SK-N-SH (cell line): ENCODE results near the gene SDC3. TPM values are rescaled to one million over a fixed set of nuclear protein-coding genes. Genes with fewer than 3 reads are reported as not detected.

Experiments
- CTCF ChIA-PET: fragments of 300-600, 350-600 bp; formaldehyde crosslinking; extraction: SDS; loops from one replicate; lab custom pipeline; 2021; lab: Yijun Ruan, JAX
- POLR2A ChIA-PET: fragments of 350-600 bp; sonication (Branson Sonifier 250); formaldehyde crosslinking; extraction: SDS; loops from one replicate; lab custom pipeline; 2020; ENCODE audit warnings: antibody characterized with exemption, inconsistent platforms; lab: Yijun Ruan, JAX
- DNase-seq: peaks from one replicate; pipeline ENCODE4 v3.0.0; 2012
- H2AFZ ChIP-seq: fragments of 200-600 bp; sonication (generic); 2 replicates; pipeline ENCODE4 v1.8.1; 2016; ENCODE audit warnings: antibody characterized with exemption, mild to moderate bottlenecking, low read depth
- H3F3A ChIP-seq: fragments of 200-600 bp; sonication (generic); replicated peaks from 2 replicates; pipeline ENCODE3; 2016; ENCODE audit warnings: antibody characterized with exemption, mild to moderate bottlenecking; ENCODE audit not compliant: insufficient read depth
- H3K27ac ChIP-seq, 2 experiments: fragments of 200-500 bp in 1 of 2; fragments of 200-600 bp in 1 of 2; sonication (Bioruptor generic) in 1 of 2; sonication (generic), shearing (Covaris generic) in 1 of 2; 2 replicates each; pipeline versions ENCODE4 v1.5.1 to v1.6.1; 2014 to 2016; ENCODE audit warnings: low read depth in 2 of 2, inconsistent platforms in 1 of 2, low read length in 1 of 2, mild to moderate bottlenecking in 1 of 2, mixed read lengths in 1 of 2
- H3K27me3 ChIP-seq: fragments of 200-600 bp; sonication (generic), shearing (Covaris generic); 2 replicates; pipeline ENCODE4 v1.6.1; 2016; ENCODE audit warnings: mixed run types; ENCODE audit not compliant: insufficient read depth
- H3K36me3 ChIP-seq, 2 experiments: fragments of 200-500 bp in 1 of 2; fragments of 200-600 bp in 1 of 2; sonication (Bioruptor generic) in 1 of 2; sonication (generic) in 1 of 2; replicated peaks in 1 of 2; 2 replicates each; pipeline versions ENCODE3 to v1.5.1; 2014 to 2016; ENCODE audit warnings: low read length in 1 of 2, mild to moderate bottlenecking in 1 of 2; ENCODE audit not compliant: insufficient read depth in 2 of 2, control insufficient read depth in 1 of 2
- H3K4me1 ChIP-seq, 2 experiments: fragments of 200-500 bp in 1 of 2; fragments of 200-600 bp in 1 of 2; sonication (Bioruptor generic) in 1 of 2; sonication (generic), shearing (Covaris generic) in 1 of 2; 2 replicates each; pipeline versions ENCODE4 v1.5.1 to v1.6.1; 2014 to 2016; ENCODE audit warnings: low read depth in 1 of 2, low read length in 1 of 2, mixed run types in 1 of 2; ENCODE audit not compliant: insufficient read depth in 2 of 2, control insufficient read depth in 1 of 2
- H3K4me2 ChIP-seq: fragments of 200-600 bp; sonication (generic), shearing (Covaris generic); 2 replicates; pipeline ENCODE4 v1.6.1; 2017; ENCODE audit warnings: mixed run types
- H3K4me3 ChIP-seq, 2 experiments: fragments of 200-500 bp in 1 of 2; fragments of 200-600 bp in 1 of 2; sonication (Bioruptor generic) in 1 of 2; sonication (generic), shearing (Covaris generic) in 1 of 2; 2 replicates each; pipeline versions ENCODE4 v1.5.1 to v1.8.1; 2014 to 2016; ENCODE audit warnings: low read depth in 2 of 2, inconsistent platforms in 1 of 2, low read length in 1 of 2, mild to moderate bottlenecking in 1 of 2, mixed read lengths in 1 of 2, moderate library complexity in 1 of 2
- H3K79me2 ChIP-seq: fragments of 200-600 bp; sonication (generic); 2 replicates; pipeline ENCODE4 v1.8.1; 2017; ENCODE audit warnings: mild to moderate bottlenecking; ENCODE audit not compliant: insufficient read depth
- H3K9ac ChIP-seq: fragments of 200-600 bp; sonication (generic); 2 replicates; pipeline ENCODE4 v1.6.1; 2017; ENCODE audit warnings: mixed run types
- H3K9me2 ChIP-seq: fragments of 200-600 bp; sonication (generic); 2 replicates; pipeline ENCODE4 v1.6.1; 2017; ENCODE audit warnings: mixed run types
- H3K9me3 ChIP-seq: fragments of 200-600 bp; sonication (generic); 2 replicates; pipeline ENCODE4 v1.6.1; 2017; ENCODE audit warnings: mixed run types, mild to moderate bottlenecking, moderate library complexity
- H4K20me1 ChIP-seq: fragments of 200-600 bp; sonication (generic); 2 replicates; pipeline ENCODE4 v1.6.1; 2017; ENCODE audit warnings: mild to moderate bottlenecking, mixed run types; ENCODE audit not compliant: insufficient read depth
- CHD2 ChIP-seq: fragments of 150-350 bp; IDR thresholded peaks from 2 replicates; pipeline ENCODE4 v1.6.1; 2018; ENCODE audit warnings: low read length; ENCODE audit not compliant: partially characterized antibody
- EP300 ChIP-seq, 2 experiments: IDR thresholded peaks; 2 replicates each; pipeline versions ENCODE4 v1.4.0 to v1.6.1; 2012; ENCODE audit warnings: borderline replicate concordance in 1 of 2, low read depth in 1 of 2, low read length in 1 of 2
- GATA2 ChIP-seq: sonication (generic); formaldehyde crosslinking; IDR thresholded peaks from 2 replicates; pipeline ENCODE4 v1.5.0; 2020; ENCODE audit warnings: mild to moderate bottlenecking, missing genetic modification reagents
- MXI1 ChIP-seq: IDR thresholded peaks from 2 replicates; pipeline ENCODE4 v1.6.1; 2012; ENCODE audit warnings: mild to moderate bottlenecking, low read depth, low read length, improper control_type of control experiment
- RAD21 ChIP-seq: IDR thresholded peaks from 2 replicates; pipeline ENCODE4 v1.6.1; 2012; ENCODE audit warnings: mild to moderate bottlenecking, low read length
- TAF1 ChIP-seq: IDR thresholded peaks from 2 replicates; pipeline ENCODE4 v1.6.1; 2012; ENCODE audit warnings: low read depth, mild to moderate bottlenecking, low read length, moderate library complexity, borderline replicate concordance
- WGBS: methylation state at CpG from one replicate; pipeline ENCODE4 v1.1.6; 2017; ENCODE audit warnings: low lambda C conversion rate; 5-methylcytosine and 5-hydroxymethylcytosine counted together
- polyA plus RNA-seq, 3 experiments: library from polyadenylated mRNA; depleted of rRNA; stranded (reverse); fragments of >200 nt; gene quantifications; 2 replicates each; pipeline ENCODE4 v1.2.3, GENCODE V29; 2012
- TF ChIP-seq, protein P1 (sequence below): fragments of 150-350 bp; IDR thresholded peaks from 2 replicates; pipeline ENCODE4 v1.6.1; 2017; ENCODE audit warnings: antibody characterized with exemption, low read length, low read depth, borderline replicate concordance
- TF ChIP-seq, protein P2 (sequence below): IDR thresholded peaks from 2 replicates; pipeline ENCODE4 v1.6.1; 2012; ENCODE audit warnings: mild to moderate bottlenecking, low read depth, low read length, moderate library complexity
- TF ChIP-seq, protein P3 (sequence below): IDR thresholded peaks from 2 replicates; pipeline ENCODE4 v1.4.0; 2012; ENCODE audit warnings: low read depth, borderline replicate concordance

The SDC3 gene
- polyA plus RNA-seq, 1 of the 3 experiments (the other 2 are of a cell fraction) = 18.8 TPM

DNA sequence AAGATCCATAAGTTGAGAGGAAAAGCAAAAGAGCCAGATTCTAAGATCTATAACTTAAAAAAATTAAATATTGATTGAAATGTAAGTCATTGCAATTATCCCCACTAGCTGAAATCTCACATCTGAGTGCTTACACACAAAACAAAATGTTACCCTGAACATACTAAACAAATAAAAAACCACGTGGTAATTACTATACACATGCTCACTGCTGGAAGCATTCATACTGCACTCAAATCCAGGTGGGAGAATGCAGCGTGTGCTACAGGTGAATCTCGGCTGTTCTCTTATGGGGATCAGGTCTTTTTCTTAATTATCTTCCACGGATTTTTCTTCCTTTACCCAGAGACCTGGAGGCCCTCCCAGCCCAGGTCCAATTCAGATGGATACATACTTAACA lies 74.3 kb downstream of the SDC3 start (continued):
- TF ChIP-seq TAF1 = no peak
- TF ChIP-seq EP300 (IDR thresholded peaks at IDR 0.05; ENCODE audit: borderline replicate concordance in 1 of 2, low read depth in 1 of 2, low read length in 1 of 2) = no peak
- no peak for TF ChIP-seq CHD2

DNA sequence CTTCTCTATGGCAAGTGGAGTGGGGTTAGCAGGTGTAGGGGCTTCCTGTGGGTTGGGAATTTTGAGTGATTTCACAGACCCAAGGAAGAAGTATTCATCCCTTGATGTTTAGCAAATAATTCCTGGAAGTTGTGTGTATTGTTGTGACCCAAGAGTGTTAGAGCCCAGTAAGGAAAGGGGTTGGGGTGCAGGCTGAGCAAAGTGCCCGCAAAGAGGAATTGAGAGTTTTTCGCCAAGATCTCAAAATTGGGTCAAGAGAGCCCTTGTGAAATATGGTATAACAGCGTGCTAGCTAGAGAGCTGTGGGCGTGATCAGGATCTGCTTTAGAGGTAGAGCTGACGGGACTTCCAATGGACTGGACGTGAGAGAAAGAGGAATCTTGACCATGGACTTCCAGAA lies 78.0 kb downstream of the SDC3 start:
- Histone ChIP-seq H3K4me1 (no peaks in the 10 kb centered on the region; a peak in 1 of 4 replicates), H3K4me2 (no peak overlapping the region), H3K4me3 (no peak overlapping the region), H3K79me2 (no peaks in the 10 kb centered on the region), H3K9me3 (no peaks in the 10 kb centered on the region), H3F3A (peaks cover 3% of the 10 kb centered on the region), H3K9ac (no peak overlapping the region), H3K27me3 (no peaks in the 10 kb centered on the region), H2AFZ (no peak overlapping the region), H3K36me3 (no peaks in the 10 kb centered on the region), H4K20me1 (no peaks in the 10 kb centered on the region), H3K9me2 (no peaks in the 10 kb centered on the region), H3K27ac (no peak overlapping the region)
- 83% methylated on average over 6 of the region's 6 CpGs for WGBS
- POLR2A ChIA-PET = no interaction called here
- CTCF ChIA-PET = interaction anchor here (1.6 to 3.1 kb wide), 2 partner anchors 29 to 80 kb away, joined by 3 to 14 read pairs; no protein-coding TSS in a partner anchor
- TF ChIP-seq, protein P1, sequence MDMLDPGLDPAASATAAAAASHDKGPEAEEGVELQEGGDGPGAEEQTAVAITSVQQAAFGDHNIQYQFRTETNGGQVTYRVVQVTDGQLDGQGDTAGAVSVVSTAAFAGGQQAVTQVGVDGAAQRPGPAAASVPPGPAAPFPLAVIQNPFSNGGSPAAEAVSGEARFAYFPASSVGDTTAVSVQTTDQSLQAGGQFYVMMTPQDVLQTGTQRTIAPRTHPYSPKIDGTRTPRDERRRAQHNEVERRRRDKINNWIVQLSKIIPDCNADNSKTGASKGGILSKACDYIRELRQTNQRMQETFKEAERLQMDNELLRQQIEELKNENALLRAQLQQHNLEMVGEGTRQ = no peak
- TF ChIP-seq, protein P2, sequence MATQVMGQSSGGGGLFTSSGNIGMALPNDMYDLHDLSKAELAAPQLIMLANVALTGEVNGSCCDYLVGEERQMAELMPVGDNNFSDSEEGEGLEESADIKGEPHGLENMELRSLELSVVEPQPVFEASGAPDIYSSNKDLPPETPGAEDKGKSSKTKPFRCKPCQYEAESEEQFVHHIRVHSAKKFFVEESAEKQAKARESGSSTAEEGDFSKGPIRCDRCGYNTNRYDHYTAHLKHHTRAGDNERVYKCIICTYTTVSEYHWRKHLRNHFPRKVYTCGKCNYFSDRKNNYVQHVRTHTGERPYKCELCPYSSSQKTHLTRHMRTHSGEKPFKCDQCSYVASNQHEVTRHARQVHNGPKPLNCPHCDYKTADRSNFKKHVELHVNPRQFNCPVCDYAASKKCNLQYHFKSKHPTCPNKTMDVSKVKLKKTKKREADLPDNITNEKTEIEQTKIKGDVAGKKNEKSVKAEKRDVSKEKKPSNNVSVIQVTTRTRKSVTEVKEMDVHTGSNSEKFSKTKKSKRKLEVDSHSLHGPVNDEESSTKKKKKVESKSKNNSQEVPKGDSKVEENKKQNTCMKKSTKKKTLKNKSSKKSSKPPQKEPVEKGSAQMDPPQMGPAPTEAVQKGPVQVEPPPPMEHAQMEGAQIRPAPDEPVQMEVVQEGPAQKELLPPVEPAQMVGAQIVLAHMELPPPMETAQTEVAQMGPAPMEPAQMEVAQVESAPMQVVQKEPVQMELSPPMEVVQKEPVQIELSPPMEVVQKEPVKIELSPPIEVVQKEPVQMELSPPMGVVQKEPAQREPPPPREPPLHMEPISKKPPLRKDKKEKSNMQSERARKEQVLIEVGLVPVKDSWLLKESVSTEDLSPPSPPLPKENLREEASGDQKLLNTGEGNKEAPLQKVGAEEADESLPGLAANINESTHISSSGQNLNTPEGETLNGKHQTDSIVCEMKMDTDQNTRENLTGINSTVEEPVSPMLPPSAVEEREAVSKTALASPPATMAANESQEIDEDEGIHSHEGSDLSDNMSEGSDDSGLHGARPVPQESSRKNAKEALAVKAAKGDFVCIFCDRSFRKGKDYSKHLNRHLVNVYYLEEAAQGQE = no peak
- TF ChIP-seq RAD21 = no peak
- no peak for DNase-seq

DNA sequence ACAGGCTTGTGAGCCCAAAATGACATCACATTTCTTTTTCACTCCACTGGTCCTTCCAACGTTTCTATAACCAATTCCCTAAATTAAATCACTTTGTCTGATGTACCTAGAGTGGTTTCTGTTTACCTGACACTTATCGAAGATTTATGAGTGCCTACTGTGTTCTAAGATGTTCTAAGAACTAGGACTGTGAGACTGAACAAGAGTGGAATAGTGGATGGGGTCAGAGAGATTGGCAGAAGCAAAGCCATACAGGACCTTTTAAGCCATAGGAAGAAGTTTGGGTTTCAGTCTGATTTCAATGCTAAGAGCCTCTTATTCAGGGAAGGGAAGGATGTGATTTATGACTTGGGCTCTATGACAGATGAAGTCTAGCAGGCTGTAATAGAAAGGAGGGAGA lies 78.7 kb downstream of the SDC3 start:
- Histone ChIP-seq H3K4me1 (peaks cover 4 to 6% of the 10 kb centered on the region in 2 experiments), H3K9me2 (no peaks in the 10 kb centered on the region), H4K20me1 (no peaks in the 10 kb centered on the region), H3K9ac (no peak overlapping the region), H3K79me2 (no peaks in the 10 kb centered on the region), H3K9me3 (no peaks in the 10 kb centered on the region), H3K4me3 (no peak overlapping the region), H3K27me3 (no peaks in the 10 kb centered on the region), H3F3A (peaks cover 3% of the 10 kb centered on the region), H2AFZ (no peak overlapping the region), H3K36me3 (no peaks in the 10 kb centered on the region), H3K27ac (no peak overlapping the region), H3K4me2 (no peak overlapping the region)
- POLR2A ChIA-PET = no interaction called here
- TF ChIP-seq GATA2 (no peak), MXI1 (no peak)
- TF ChIP-seq, protein P3, sequence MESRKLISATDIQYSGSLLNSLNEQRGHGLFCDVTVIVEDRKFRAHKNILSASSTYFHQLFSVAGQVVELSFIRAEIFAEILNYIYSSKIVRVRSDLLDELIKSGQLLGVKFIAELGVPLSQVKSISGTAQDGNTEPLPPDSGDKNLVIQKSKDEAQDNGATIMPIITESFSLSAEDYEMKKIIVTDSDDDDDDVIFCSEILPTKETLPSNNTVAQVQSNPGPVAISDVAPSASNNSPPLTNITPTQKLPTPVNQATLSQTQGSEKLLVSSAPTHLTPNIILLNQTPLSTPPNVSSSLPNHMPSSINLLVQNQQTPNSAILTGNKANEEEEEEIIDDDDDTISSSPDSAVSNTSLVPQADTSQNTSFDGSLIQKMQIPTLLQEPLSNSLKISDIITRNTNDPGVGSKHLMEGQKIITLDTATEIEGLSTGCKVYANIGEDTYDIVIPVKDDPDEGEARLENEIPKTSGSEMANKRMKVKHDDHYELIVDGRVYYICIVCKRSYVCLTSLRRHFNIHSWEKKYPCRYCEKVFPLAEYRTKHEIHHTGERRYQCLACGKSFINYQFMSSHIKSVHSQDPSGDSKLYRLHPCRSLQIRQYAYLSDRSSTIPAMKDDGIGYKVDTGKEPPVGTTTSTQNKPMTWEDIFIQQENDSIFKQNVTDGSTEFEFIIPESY = no peak
- no peak for DNase-seq
- WGBS = 58% methylated on average over 2 of the region's 2 CpGs
- CTCF ChIA-PET = interaction anchor here (3.1 kb wide), 1 partner anchor 28 kb away, joined by 14 read pairs; no protein-coding TSS in a partner anchor
